Thyroid gland (tissue), 4 donors: ENCODE results near the gene FKBP2. TPM values are rescaled to one million over a fixed set of nuclear protein-coding genes. Genes with fewer than 3 reads are reported as not detected.
A peak's percentile ranks its signal among the peaks of the same experiment; 100 is the strongest.

ENCODE experiments used
- DNase-seq, 2 donors: peaks; one replicate each; pipeline ENCODE4 v3.0.0-alpha.2; 2019
- H3K27ac ChIP-seq, 3 donors: fragments of 200-600 bp; sonication (generic); 1 replicate in 2 of 3; 2 replicates in 1 of 3; pipeline ENCODE4 v1.5.1; 2016 to 2019; ENCODE audit warnings: mild to moderate bottlenecking in 1 of 3, moderate library complexity in 1 of 3
- H3K27me3 ChIP-seq: fragments of 200-600 bp; sonication (generic); one replicate; pipeline ENCODE4 v1.5.1; 2019
- H3K36me3 ChIP-seq, 2 donors: fragments of 200-600 bp; sonication (generic); one replicate each; pipeline ENCODE4 v1.5.1; 2016 to 2019
- H3K4me1 ChIP-seq, 2 donors: fragments of 200-600 bp; sonication (generic); one replicate each; pipeline ENCODE4 v1.5.1; 2017 to 2019
- H3K4me3 ChIP-seq, 3 donors: fragments of 200-600 bp; sonication (generic); replicated peaks in 1 of 3; 1 replicate in 2 of 3; 2 replicates in 1 of 3; pipeline ENCODE4 v1.5.1; 2016; ENCODE audit warnings: mild to moderate bottlenecking in 1 of 3
- H3K9me3 ChIP-seq: fragments of 200-600 bp; sonication (generic); one replicate; pipeline ENCODE4 v1.5.1; 2017
- POLR2A ChIP-seq, 2 donors: fragments of 450-650 bp; IDR thresholded peaks; one replicate each; pipeline ENCODE4 v1.6.1; 2017; ENCODE audit warnings: antibody characterized with exemption in 2 of 2, mild to moderate bottlenecking in 2 of 2, moderate library complexity in 1 of 2
- WGBS, 2 donors: methylation state at CpG; one replicate each; pipeline ENCODE4 v1.1.5; 2017; 5-methylcytosine and 5-hydroxymethylcytosine counted together
- intact Hi-C: fragments of 100-400 bp; cut with DNase I; formaldehyde crosslinking; loops from one replicate; pipeline ENCODE4 v1.15.1; 2023
- total RNA-seq, 4 donors: library from RNA; depleted of rRNA; stranded (reverse); fragments of >200 nt; gene quantifications; one replicate each; pipeline ENCODE4 v1.2.3, GENCODE V29; 2016
- TF ChIP-seq, protein P1 (sequence below), 6 experiments: fragments of 200-600 bp in 3 of 6; fragments of 450-650 bp in 3 of 6; sonication (generic) in 3 of 6; IDR thresholded peaks; one replicate each; pipeline ENCODE4 v1.5.1; 2016 to 2019; ENCODE audit warnings: antibody characterized with exemption in 6 of 6, mild to moderate bottlenecking in 2 of 6, inconsistent platforms in 1 of 6, moderate library complexity in 1 of 6

The FKBP2 gene
- total RNA-seq, 4 donors from 2014 or later: 107 to 271 (median 196) TPM

DNA sequence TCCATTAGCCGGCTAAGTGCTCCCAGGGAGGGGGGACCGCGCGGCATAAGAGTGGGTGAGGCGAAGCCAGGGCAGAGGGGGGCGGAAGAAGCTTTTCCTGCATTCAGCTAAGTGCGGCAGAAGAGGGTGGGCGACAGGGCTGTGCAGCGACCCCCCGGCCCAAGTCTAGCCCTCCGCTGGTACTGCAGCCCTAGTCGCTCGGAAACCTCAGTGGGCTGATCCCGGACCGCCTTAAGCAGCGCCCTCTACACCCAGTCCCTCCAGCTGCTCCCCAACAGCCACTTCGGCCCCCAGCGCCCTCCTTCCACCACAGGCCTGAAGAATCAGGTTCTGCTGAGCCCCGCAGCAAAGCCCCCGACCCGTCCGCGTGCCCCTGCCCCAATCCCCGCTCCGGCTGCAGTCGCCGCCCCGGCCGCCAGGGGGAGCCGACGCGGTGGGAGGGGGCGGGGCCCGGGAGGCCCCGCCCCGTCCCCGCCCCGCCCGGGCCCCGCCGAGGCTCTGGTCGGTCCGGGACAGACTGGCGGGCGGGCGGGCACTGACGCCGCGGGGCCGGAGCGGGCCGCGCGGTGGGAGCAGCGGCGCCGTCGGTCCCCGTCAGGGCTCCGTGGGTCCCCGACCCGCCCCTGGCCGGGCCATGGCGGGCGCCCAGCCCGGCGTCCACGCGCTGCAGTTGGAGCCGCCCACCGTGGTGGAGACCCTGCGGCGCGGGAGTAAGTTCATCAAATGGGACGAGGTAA lies 10.3 kb downstream of the FKBP2 start, which contains the start of gene PLCB3:
Gene PLCB3, plus strand, starts transcription at position 515 of the 737 bp plus-strand sequence. Its CDS starts 120 bp downstream, at position 635.
- Histone ChIP-seq H3K9me3 (no peaks in the 10 kb centered on the region), H3K4me1 (peaks cover 25 to 30% of the 10 kb centered on the region in 2 donors), H3K27me3 (no peaks in the 10 kb centered on the region), H3K27ac (peak within 1 kb of the TSS in 2 of 3 donors; percentile 36), H3K36me3 (peaks cover 0 to 3% of the 10 kb centered on the region in 2 donors), H3K4me3 (peak within 1 kb of the TSS; percentile 31 to 83 (median 68))
- 1% methylated on average over 16 of the region's 75 CpGs; no CpG with 5 or more reads in 1 of the 2 donors for WGBS, 2 donors
- intact Hi-C loops: no loop called here
- TF ChIP-seq, protein P1, sequence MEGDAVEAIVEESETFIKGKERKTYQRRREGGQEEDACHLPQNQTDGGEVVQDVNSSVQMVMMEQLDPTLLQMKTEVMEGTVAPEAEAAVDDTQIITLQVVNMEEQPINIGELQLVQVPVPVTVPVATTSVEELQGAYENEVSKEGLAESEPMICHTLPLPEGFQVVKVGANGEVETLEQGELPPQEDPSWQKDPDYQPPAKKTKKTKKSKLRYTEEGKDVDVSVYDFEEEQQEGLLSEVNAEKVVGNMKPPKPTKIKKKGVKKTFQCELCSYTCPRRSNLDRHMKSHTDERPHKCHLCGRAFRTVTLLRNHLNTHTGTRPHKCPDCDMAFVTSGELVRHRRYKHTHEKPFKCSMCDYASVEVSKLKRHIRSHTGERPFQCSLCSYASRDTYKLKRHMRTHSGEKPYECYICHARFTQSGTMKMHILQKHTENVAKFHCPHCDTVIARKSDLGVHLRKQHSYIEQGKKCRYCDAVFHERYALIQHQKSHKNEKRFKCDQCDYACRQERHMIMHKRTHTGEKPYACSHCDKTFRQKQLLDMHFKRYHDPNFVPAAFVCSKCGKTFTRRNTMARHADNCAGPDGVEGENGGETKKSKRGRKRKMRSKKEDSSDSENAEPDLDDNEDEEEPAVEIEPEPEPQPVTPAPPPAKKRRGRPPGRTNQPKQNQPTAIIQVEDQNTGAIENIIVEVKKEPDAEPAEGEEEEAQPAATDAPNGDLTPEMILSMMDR (IDR thresholded peaks at IDR 0.05): peak; percentile 47 to 99 (median 78)
- peak in 1 of 2 donors; percentile 81 for TF ChIP-seq POLR2A (IDR thresholded peaks at IDR 0.05)
- DNase-seq: peak; percentile 56 to 57

DNA sequence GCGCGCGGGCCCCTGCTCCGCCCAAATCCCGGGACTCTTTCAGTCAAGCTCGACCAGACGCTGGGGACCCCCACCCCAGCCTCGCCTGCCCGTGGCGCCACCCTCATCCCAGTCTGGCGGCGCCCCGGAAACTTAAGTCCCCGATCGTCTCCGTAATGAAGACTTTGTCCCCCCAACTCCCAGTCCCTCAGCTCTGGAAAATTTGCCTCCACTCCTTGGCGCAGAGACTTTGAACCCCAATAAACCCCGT lies 10.8 kb downstream of the FKBP2 start:
- Histone ChIP-seq H3K9me3 (no peaks in the 10 kb centered on the region), H3K4me3 (peak overlapping the region; percentile 31 to 83 (median 68)), H3K4me1 (peaks cover 25 to 30% of the 10 kb centered on the region in 2 donors), H3K27me3 (no peaks in the 10 kb centered on the region), H3K27ac (peak overlapping the region in 1 of 3 donors; percentile 36), H3K36me3 (peaks cover 0 to 7% of the 10 kb centered on the region in 2 donors)
- DNase-seq: no peak
- 3 to 7% methylated on average over 9 to 11 of the region's 18 CpGs for WGBS, 2 donors
- intact Hi-C loops: no loop called here
- TF ChIP-seq POLR2A (IDR thresholded peaks at IDR 0.05): no peak
- TF ChIP-seq, protein P1 (IDR thresholded peaks at IDR 0.05): no peak

GRCh38 chr11:64252003-64252872 lies 11.3 kb downstream of the FKBP2 start:
- intact Hi-C loops: no loop called here
- H3K27me3 ChIP-seq: no peaks in the 10 kb centered on the region
- TF ChIP-seq, protein P1 (IDR thresholded peaks at IDR 0.05): peak in 4 of 6 experiments; percentile 10 to 26 (median 14)
- TF ChIP-seq POLR2A (IDR thresholded peaks at IDR 0.05): peak in 1 of 2 donors; percentile 17
- no peaks in the 10 kb centered on the region for H3K9me3 ChIP-seq
- H3K27ac ChIP-seq: peak overlapping the region in 2 of 3 donors; percentile 36
- H3K4me1 ChIP-seq: peaks cover 25 to 30% of the 10 kb centered on the region in 2 donors
- peak overlapping the region; percentile 31 to 83 (median 68) for H3K4me3 ChIP-seq
- H3K36me3 ChIP-seq: peaks cover 0 to 9% of the 10 kb centered on the region in 2 donors
- peak; percentile 57 to 63 for DNase-seq
- 6 to 11% methylated on average over 19 to 23 of the region's 23 CpGs for WGBS, 2 donors

GRCh38 chr11:64253043-64253442 lies 12.1 kb downstream of the FKBP2 start:
- Histone ChIP-seq H3K36me3 (peaks cover 0 to 9% of the 10 kb centered on the region in 2 donors), H3K4me3 (no peak overlapping the region), H3K27ac (peak overlapping the region in 1 of 3 donors; percentile 36), H3K27me3 (no peaks in the 10 kb centered on the region), H3K9me3 (no peaks in the 10 kb centered on the region), H3K4me1 (peaks cover 25% of the 10 kb centered on the region in 2 donors)
- intact Hi-C loops: no loop called here
- no peak for TF ChIP-seq POLR2A (IDR thresholded peaks at IDR 0.05)
- TF ChIP-seq, protein P1 (IDR thresholded peaks at IDR 0.05): no peak
- 80 to 89% methylated on average over 3 to 8 of the region's 8 CpGs for WGBS, 2 donors
- no peak for DNase-seq
